AG04449 (cell line): ENCODE measurements around the gene ANXA8.
"Not testable (repeated sequence)": the region's sequence is repeated elsewhere in the genome, so short reads cannot be mapped to it uniquely, and the experiment has no call there.

Source experiments
- CTCF ChIA-PET: fragments of 350-600 bp; formaldehyde crosslinking; extraction: SDS; loops from one replicate; lab custom pipeline; 2021; ENCODE audit warnings: antibody characterized with exemption; lab: Yijun Ruan, JAX
- POLR2A ChIA-PET: fragments of 400-600, 350-600 bp; formaldehyde crosslinking; extraction: SDS; loops from one replicate; lab custom pipeline; 2020; ENCODE audit warnings: antibody characterized with exemption, inconsistent platforms; lab: Yijun Ruan, JAX
- DNase-seq: peaks from one replicate; pipeline ENCODE4 v3.0.0-alpha.2; 2010; ENCODE audit warnings: low read depth, low spot score
- H3K4me3 ChIP-seq: 2 replicates; pipeline ENCODE4 v1.5.1; 2011; ENCODE audit warnings: low read depth, mild to moderate bottlenecking, control low read depth, low read length

ANXA8 gene

GRCh38 chr10:47483923-47484322, at the start of gene ANXA8:
Gene ANXA8 (minus strand): TSS chr10:47484115. CDS start chr10:47483933, 182 bp downstream.
- H3K4me3 ChIP-seq, CTCF ChIA-PET, DNase-seq, POLR2A ChIA-PET: not testable (repeated sequence)

GRCh38 chr10:47523475-47523874, 39.6 kb upstream of the ANXA8 start, which contains the start of gene AGAP9:
Gene AGAP9 (minus strand): TSS chr10:47523638. CDS start chr10:47523526, 112 bp downstream.
- POLR2A ChIA-PET: not testable (repeated sequence)

GRCh38 chr10:47502313-47502712, 18.4 kb upstream of the ANXA8 start:
- POLR2A ChIA-PET, DNase-seq, CTCF ChIA-PET: not testable (repeated sequence)

More at GRCh38 chr10:47523475-47523874, 39.6 kb upstream of the ANXA8 start, which contains the start of gene AGAP9:
- CTCF ChIA-PET, DNase-seq, H3K4me3 ChIP-seq: not testable (repeated sequence)

GRCh38 chr10:47494226-47494625, 10.3 kb upstream of the ANXA8 start:
- POLR2A ChIA-PET, DNase-seq, CTCF ChIA-PET, H3K4me3 ChIP-seq: not testable (repeated sequence)

More at GRCh38 chr10:47502313-47502712, 18.4 kb upstream of the ANXA8 start:
- not testable (repeated sequence) for H3K4me3 ChIP-seq

GRCh38 chr10:47491600-47491999, 7.7 kb upstream of the ANXA8 start, which contains the start of gene FAM25G:
Gene FAM25G (minus strand): TSS chr10:47491700. CDS start chr10:47491674, 26 bp downstream.
- DNase-seq, POLR2A ChIA-PET, CTCF ChIA-PET, H3K4me3 ChIP-seq: not testable (repeated sequence)

- CTCF ChIA-PET: not testable (repeated sequence)
Measured at GRCh38 chr10:47489630-47490029, 5.7 kb upstream of the ANXA8 start.

GRCh38 chr10:47485943-47486342, 2.0 kb upstream of the ANXA8 start:
- POLR2A ChIA-PET, CTCF ChIA-PET, H3K4me3 ChIP-seq: not testable (repeated sequence)
- peak; percentile 16 for DNase-seq

More at GRCh38 chr10:47489630-47490029, 5.7 kb upstream of the ANXA8 start:
- H3K4me3 ChIP-seq, POLR2A ChIA-PET, DNase-seq: not testable (repeated sequence)

- H3K4me3 ChIP-seq, CTCF ChIA-PET, POLR2A ChIA-PET, DNase-seq: not testable (repeated sequence)
Measured at GRCh38 chr10:47484786-47485185, 871 bp upstream of the ANXA8 start.

- H3K4me3 ChIP-seq, DNase-seq, CTCF ChIA-PET, POLR2A ChIA-PET: not testable (repeated sequence)
Measured at GRCh38 chr10:47482367-47482766, 1.5 kb downstream of the ANXA8 start.

- CTCF ChIA-PET, POLR2A ChIA-PET, DNase-seq, H3K4me3 ChIP-seq: not testable (repeated sequence)
Measured at GRCh38 chr10:47481768-47482181, 2.1 kb downstream of the ANXA8 start.

GRCh38 chr10:47481182-47481766, 2.6 kb downstream of the ANXA8 start:
- POLR2A ChIA-PET, DNase-seq, CTCF ChIA-PET, H3K4me3 ChIP-seq: not testable (repeated sequence)

- H3K4me3 ChIP-seq, CTCF ChIA-PET, POLR2A ChIA-PET, DNase-seq: not testable (repeated sequence)
Measured at GRCh38 chr10:47480133-47480532, 3.8 kb downstream of the ANXA8 start.

- DNase-seq, CTCF ChIA-PET, POLR2A ChIA-PET, H3K4me3 ChIP-seq: not testable (repeated sequence)
Measured at GRCh38 chr10:47478114-47478513, 5.8 kb downstream of the ANXA8 start.

GRCh38 chr10:47477078-47477477, 6.8 kb downstream of the ANXA8 start:
- POLR2A ChIA-PET, H3K4me3 ChIP-seq, DNase-seq, CTCF ChIA-PET: not testable (repeated sequence)

GRCh38 chr10:47475101-47475500, 8.8 kb downstream of the ANXA8 start:
- CTCF ChIA-PET, DNase-seq, POLR2A ChIA-PET, H3K4me3 ChIP-seq: not testable (repeated sequence)

GRCh38 chr10:47473516-47473915, 10.4 kb downstream of the ANXA8 start:
- CTCF ChIA-PET, DNase-seq, H3K4me3 ChIP-seq, POLR2A ChIA-PET: not testable (repeated sequence)

- CTCF ChIA-PET, POLR2A ChIA-PET, H3K4me3 ChIP-seq, DNase-seq: not testable (repeated sequence)
Measured at GRCh38 chr10:47472647-47473046, 11.3 kb downstream of the ANXA8 start.
